GM13977 (cell line): ENCODE measurements around the gene PTPN21.

Experiments
- DNase-seq: peaks from one replicate; pipeline ENCODE4 v3.0.0; 2012; ENCODE audit warnings: low spot score
- CTCF ChIP-seq: IDR thresholded peaks from 2 replicates; pipeline ENCODE4 v1.5.1; 2012; ENCODE audit warnings: mild to moderate bottlenecking, control low read depth; ENCODE audit not compliant: insufficient read depth; ENCODE audit errors: extremely low read depth, missing control alignments
- in situ Hi-C: fragments of 300-500 bp; cut with MboI; formaldehyde crosslinking; loops from one replicate; pipeline ENCODE4 v1.12.0; 2022; ENCODE audit warnings: low sequenced_read_pairs, low pct_unique_long_range_greater_than_20kb, mixed read lengths, inconsistent platforms; ENCODE audit not compliant: unreplicated experiment

The PTPN21 gene

DNA sequence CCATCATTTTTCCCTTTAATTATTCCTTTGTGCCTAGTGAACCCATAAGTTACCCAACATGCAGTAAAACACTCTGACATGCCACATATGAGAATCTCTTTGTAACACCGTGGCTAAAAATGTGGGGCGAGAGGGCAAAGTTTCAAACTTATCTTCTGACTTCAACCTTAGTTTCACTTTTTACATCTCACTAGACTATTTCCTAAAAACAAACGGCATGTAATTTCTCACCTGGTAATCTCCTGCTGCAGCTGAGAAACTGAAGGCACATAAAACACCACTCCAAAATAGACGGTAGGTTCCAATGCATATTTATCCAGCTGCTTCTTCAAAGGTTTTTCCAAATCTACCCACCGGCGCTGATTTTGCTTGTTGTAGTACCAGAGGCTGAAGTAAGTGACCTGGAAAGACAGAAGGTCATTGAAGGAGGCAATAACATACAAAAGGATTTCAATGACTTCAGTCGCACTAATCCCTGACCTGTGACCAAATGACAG is 37.9 kb downstream of the PTPN21 start:
- TF ChIP-seq CTCF = no peak
- in situ Hi-C loops = no loop called here
- no peak for DNase-seq

DNA sequence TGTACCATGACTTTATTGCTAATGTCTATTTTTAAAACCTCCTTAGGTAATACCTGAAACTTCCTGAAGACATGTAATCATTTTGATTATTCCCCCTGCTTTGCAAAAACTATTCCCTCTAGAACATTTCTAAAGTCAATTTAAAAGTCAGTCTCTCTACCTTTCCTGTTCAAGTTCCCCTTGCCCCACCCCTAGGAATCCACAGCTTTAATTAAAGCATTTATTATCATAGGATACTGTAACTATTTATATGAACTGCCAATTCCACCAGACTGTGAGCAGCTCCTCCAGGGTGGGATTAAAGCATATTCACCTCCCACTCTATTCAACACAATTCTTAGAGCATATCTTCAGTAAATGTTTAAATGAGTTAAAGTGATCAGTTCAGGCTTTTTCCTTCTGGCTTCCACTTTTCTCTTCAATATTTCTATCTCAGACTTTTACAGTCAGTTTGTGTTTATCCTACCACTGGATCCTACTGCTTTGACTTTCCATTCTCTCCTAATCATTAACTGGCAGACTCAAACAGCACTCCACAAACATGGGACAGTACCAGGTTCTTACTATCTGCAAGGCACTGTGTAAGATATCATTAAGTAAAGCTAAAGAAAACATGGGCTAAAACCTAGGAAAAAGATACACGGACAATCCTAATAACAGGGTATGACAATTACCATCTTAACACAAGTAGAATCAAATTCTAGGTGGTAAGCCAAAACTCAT is 39.1 kb downstream of the PTPN21 start:
- no peak for TF ChIP-seq CTCF
- in situ Hi-C loops = no loop called here
- DNase-seq = no peak

GRCh38 chr14:88507208-88507607 is 47.6 kb downstream of the PTPN21 start:
- in situ Hi-C loops = no loop called here
- TF ChIP-seq CTCF = no peak
- no peak for DNase-seq

GRCh38 chr14:88505621-88506020 is 49.2 kb downstream of the PTPN21 start:
- in situ Hi-C loops = no loop called here
- no peak for DNase-seq
- TF ChIP-seq CTCF = no peak

DNA sequence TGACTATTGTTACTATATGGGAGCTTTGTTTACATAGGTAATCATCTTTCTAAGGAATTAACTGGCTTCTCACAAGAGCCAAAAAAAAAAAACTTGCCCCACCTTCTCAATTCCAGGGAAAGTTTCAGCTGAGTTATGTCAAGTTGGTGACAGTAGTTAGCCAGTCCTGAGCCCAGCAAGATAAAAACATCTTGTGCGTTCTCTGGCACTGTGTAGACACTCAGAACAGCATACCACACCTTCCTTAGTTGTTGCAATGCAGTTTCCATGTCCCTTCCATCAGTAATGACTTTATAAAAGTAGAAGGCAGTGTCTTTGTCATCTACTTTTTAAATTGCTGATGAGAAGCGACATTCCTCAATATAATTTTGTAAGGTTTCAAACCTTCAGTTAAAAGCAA is 50.2 kb downstream of the PTPN21 start:
- no peak for TF ChIP-seq CTCF
- no peak for DNase-seq
- in situ Hi-C loops = no loop called here

GRCh38 chr14:88503754-88504406 is 50.9 kb downstream of the PTPN21 start:
- TF ChIP-seq CTCF = no peak
- no peak for DNase-seq
- in situ Hi-C loops = no loop called here
